HG03066 (cell line): ENCODE measurements around the gene C2CD4D.

ENCODE experiments used
- ATAC-seq: cut with Tn5 transposase; IDR thresholded peaks from one replicate; pipeline ENCODE4 v1.9.1; 2021; ENCODE audit warnings: low read depth; ENCODE audit not compliant: unreplicated experiment

The C2CD4D gene

GRCh38 chr1:151837197-151837596 is 2.4 kb downstream of the C2CD4D start:
- ATAC-seq = no peak

GRCh38 chr1:151835596-151835995 is 4.0 kb downstream of the C2CD4D start:
- no peak for ATAC-seq

- no peak for ATAC-seq
Measured at GRCh38 chr1:151834239-151834638, 5.4 kb downstream of the C2CD4D start.

DNA sequence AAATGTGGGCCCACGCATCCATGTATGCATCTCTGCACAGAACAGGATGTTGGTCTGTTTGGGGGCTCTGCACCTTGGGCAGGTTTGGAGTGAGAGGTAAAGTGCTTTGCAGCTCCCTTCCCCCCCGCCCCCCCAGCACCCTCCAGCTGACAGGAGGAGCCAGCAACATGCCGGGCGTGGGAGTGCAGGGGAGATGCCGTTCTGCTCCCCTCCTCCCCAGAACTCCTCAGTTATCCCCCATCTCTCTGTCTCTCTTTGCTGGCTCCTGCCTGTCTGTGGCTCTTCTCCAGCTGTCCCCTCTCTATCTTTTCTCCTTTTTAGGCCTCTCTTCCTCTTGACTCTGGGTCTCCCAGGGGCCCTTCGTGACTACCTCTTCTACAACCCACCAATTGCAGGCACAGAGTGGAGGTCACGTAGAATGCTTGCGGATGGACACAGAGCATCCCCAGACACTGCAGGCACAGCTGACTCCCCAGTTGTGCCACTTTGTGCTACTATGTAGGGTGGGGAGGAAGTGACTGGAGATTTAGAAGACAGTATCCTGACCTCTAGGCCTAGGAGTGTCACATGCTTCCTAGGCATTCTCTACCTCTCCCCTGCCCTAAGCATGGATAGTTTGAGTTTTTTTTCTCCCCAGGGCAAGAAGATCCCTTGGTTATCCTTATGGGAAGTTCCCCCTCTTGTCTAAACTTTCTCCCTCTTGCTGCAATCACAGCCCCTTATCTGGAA is 6.3 kb downstream of the C2CD4D start:
- no peak for ATAC-seq

DNA sequence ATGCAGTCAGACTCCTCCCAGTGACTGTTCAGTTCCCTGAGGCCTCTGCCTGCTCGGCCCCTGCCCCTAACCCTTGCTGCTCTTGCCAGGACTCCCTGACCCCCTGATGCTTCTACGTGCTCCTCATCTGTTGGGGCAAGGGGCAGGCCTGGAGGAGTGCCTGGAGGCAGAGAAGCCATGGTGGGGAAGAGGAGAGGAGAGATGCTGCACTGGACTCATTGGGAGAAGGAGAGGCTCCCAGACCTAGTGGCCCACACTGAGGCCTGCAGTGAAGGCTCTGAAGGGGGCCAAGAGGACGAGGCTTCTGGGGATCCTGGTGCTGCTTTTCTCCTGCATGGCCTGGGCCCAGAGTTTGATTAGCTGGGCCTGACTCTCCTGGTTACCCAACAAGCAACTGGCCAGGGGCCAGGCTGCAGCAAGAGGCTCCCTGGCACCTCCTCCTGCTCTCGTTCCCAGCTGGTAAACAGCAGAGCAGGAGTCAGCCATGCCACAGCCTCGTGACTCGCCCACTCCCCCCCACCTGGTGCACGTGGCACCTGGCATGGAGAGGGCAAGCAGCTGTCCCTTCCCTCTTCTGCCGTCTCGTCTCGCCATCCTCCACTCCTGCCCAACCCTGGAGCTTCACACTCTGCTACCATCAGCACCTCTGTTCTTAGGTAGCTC is 7.2 kb downstream of the C2CD4D start:
- no peak for ATAC-seq

DNA sequence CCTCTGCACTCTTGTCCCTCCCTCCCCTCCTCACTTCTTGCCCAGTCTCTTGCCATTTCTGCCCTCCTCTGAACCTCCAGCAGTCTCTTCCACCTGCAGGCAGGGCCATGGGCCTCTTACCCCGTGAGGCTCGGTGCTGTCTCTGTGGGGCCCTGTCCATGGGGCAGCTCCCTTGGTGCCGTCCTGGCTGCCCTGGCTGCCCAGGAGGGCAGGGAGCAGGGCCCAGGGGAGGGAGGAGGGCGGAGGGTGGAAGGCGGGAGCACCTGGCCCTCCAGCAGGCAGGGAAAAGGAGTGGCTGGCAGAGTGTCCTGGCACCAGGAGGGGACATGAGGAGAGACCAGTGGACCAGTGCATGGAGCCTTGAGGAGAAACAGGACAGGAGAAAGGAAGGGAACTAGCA is 8.0 kb downstream of the C2CD4D start, which contains the start of gene RORC:
TSS of gene RORC (minus strand) at position 198 of the 400 bp plus-strand sequence. CDS start at position 160, 38 bp downstream.
- ATAC-seq = no peak

DNA sequence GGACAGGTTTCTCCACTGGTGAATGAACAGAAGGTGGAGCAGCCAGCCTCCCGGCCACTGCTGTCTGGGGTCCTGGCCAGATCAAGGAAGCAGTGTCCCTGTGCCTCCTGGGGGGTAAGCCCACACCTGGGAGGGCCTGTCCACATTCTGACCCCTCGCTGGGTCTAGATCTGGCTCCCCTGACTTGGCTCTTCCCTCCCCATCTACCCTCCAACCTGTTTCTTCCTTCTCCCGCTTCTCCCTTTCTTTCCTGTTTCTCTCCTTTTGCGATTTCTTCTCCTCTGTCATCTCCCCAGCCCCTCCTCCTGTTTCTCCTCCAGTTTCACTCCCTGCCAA is 8.4 kb downstream of the C2CD4D start:
- no peak for ATAC-seq

DNA sequence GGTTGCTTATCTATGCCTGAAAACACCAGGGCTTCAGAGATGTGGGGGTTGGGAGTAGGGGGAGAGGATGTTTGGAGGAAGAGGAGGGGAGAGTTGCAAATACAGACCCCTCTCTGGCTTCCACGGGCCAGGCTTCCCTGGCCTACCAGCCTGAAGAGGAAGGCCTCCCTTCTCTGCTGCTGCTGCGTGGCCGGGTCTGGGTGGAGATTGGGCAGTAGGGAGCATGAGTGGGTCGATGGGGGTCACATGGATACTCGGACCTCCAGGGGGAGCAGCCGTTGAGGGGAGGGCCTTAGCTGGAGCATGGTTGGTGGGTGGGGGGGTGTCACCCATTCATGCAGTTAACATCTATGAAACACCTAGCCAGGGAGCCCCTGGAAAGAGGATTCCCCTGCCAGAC is 9.6 kb downstream of the C2CD4D start:
- ATAC-seq = no peak

DNA sequence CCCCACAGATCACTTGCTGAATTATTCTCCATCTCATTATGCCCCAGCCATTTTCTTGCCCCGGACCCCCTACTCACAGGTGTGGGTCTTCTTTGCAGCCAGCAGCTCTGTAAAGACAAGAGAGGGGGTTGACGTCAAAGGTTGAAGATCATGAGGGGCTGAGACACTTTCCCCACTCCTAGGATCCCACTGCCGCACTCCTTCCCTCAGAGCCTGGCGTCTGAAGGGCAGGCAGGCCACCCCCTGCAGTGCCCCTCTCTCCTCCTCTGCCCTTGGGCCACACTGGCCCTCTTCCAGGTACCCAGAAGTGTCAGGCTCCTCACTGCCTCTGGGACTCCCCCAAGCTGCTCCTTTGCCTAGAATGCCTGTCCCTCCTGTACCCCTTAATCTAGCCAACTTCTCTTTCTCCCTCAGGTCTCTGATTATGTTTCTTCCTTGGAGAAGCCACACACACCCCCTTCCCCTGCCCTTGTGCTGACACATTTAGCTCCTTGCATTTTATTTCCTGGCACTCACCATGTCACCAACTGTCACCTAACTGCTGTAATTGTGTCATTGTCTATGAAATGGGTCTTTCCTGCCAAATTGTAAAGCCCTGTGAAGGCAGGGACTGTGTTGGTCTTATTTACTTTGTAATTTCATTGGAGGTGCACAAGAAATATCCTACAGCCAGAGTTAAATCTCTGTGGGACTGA is 10.1 kb downstream of the C2CD4D start:
- ATAC-seq = no peak

DNA sequence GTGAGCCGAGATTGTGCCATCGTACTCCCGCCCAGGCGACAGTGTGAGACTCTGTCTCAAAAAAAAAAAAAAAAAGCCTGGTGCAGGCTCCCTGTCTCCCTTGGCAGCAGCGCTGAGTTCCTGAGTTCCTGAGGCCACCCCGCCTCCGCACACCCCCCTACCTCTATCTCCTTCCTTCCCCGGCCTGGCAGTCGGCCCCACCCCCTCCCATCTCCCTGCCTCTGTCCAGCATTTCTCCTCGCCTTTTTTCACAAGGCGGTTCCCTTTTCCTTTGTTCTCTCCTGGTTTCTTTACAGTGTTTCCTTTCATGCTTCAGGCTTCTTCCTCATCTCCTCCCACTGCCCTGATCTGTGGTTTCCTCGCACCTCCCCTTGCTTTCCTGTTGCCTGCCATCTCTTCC is 10.7 kb downstream of the C2CD4D start:
- no peak for ATAC-seq

GRCh38 chr1:151827853-151828252 is 11.8 kb downstream of the C2CD4D start:
- ATAC-seq = no peak

GRCh38 chr1:151825751-151826660 is 13.6 kb downstream of the C2CD4D start:
- no peak for ATAC-seq

DNA sequence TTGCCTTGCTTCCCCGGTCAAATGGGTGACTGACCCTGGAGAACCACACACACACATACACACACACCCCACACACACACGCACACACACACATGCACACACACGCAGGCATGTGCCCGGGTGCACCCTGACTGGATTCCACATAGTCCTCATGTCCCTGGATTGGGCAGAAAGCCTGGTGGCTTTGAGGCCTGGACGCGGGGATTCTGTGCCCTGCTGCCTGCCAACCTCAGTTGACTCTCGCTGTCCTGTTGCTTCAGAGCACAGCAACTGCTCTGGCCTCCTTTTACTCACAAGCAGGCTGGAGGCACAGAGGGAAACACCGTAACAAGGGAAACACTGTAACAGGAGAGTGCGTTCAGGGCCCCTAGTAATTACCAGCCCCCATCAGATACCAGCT is 14.4 kb downstream of the C2CD4D start:
- ATAC-seq = no peak

GRCh38 chr1:151823175-151823574 is 16.4 kb downstream of the C2CD4D start:
- ATAC-seq = no peak

DNA sequence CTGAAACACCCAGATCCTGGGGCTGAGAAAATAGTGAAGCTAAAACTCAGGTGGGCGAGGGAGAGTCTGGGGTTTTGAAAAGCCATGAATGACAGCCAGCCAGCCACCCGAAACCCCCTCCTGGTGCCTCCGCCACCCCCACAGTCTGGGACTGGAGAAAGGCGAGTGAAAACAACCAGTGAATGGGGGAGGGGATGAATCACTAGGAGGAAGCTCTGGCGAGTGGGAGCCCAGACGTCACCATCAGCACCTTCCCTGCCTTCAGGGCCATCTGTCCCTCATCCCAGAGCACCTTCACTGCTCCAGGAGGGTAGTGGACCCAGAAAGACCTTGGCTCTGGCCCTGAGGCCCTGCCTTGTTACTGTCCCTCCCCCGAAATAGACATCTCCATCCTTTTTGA is 17.2 kb downstream of the C2CD4D start:
- no peak for ATAC-seq

DNA sequence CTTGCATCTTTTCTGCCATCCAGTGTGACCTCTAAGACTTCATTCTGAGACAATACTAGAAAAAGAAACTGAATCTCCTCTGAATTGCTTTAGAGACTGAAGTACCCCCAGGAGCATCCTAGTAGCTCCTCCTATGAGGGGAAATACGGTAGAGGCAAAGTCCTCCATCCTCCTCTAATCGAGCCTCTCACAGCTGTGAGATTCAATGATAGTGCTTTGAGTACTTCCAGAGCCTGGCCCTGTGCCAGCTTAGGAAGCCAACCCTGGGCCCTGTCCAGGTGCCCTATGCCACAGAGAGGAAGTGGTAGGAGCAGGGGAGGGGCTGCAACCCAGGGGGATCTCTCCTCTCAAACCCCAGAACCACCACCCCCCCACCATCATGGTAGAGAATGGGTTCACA is 18.7 kb downstream of the C2CD4D start:
- no peak for ATAC-seq

- no peak for ATAC-seq
Measured at GRCh38 chr1:151819976-151820623, 19.5 kb downstream of the C2CD4D start.

DNA sequence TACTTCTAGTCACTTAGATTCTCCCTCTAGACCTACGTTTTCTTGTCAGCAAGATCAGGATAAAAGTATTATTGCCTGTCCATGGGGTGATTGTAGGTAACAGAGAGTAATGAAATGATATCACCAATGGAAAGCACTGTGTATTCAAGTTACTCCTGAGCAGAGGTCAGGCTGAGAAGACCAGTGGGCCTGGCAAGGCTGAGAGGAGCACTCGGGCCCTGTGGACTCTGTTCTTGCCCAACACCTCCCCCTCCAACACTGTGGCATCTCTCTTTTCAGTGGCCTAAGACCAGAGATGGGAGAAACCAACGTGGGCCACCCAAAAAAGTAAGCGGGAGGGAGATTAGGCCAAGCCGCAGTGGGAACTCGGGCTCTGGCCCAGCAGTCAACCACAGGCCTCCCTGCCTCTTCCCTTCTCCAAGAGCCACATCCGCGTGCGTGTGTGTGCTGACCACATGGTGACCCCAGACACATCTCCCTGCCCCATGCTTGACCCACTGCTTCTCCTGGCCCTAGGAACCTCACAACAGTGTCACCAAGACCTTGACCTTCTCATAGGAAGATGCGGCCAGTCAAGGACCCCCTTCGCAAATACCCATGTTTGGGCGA is 20.3 kb downstream of the C2CD4D start:
- no peak for ATAC-seq

- no peak for ATAC-seq
Measured at GRCh38 chr1:151817353-151817730, 22.3 kb downstream of the C2CD4D start.
